ENCODE measurements around the gene OTULINL. TPM values are rescaled to one million over a fixed set of nuclear protein-coding genes. Genes with fewer than 3 reads are reported as not detected.

OTULINL gene
- total RNA-seq, 1 donor from 2014 or later: 10.6 TPM

- Histone ChIP-seq H4K20me1 (ENCODE audit: low read depth) (no peaks in the 10 kb centered on the region), H3K9me3 (ENCODE audit: low read depth) (no peaks in the 10 kb centered on the region), H3K36me3 (no peaks in the 10 kb centered on the region), H2AFZ (replicated peaks) (no peak overlapping the region), H3F3A (ENCODE audit: low read depth) (peaks cover under 1% of the 10 kb centered on the region), H3K27ac (no peak overlapping the region), H3K79me2 (ENCODE audit: low read depth) (no peaks in the 10 kb centered on the region), H3K27me3 (peaks cover 22% of the 10 kb centered on the region), H3K4me3 (no peak overlapping the region), H3K4me1 (no peaks in the 10 kb centered on the region), H3K4me2 (no peak overlapping the region), H3K9ac (no peak overlapping the region)
- TF ChIP-seq EZH2phosphoT487 (IDR thresholded peaks at IDR 0.05) (no peak), CTCF (IDR thresholded peaks at IDR 0.05) (no peak), EZH2 (IDR thresholded peaks at IDR 0.05) (no peak)
- Mint-ChIP-seq H3K36me3 (no peaks in the 10 kb centered on the region), H3K9me3 (peaks cover 2% of the 10 kb centered on the region), H3K4me3 (no peak overlapping the region), H3K27ac (no peak overlapping the region), H3K4me1 (peaks cover 3% of the 10 kb centered on the region), H3K27me3 (ENCODE audit: insufficient read depth, low read depth) (peaks cover 5% of the 10 kb centered on the region)
- DNase-seq (ENCODE audit: low spot score): no peak
These were observed 5.6 kb downstream of the OTULINL start for GRCh38 chr5:14587150-14587549.

GRCh38 chr5:14588145-14588544 lies 6.6 kb downstream of the OTULINL start:
- Histone ChIP-seq H3K4me2 (no peak overlapping the region), H4K20me1 (ENCODE audit: low read depth) (no peaks in the 10 kb centered on the region), H3K9me3 (ENCODE audit: low read depth) (no peaks in the 10 kb centered on the region), H3K4me1 (no peaks in the 10 kb centered on the region), H3K27ac (no peak overlapping the region), H3K27me3 (peaks cover 12% of the 10 kb centered on the region), H3K9ac (no peak overlapping the region), H3K36me3 (no peaks in the 10 kb centered on the region), H3F3A (ENCODE audit: low read depth) (no peaks in the 10 kb centered on the region), H3K4me3 (no peak overlapping the region), H3K79me2 (ENCODE audit: low read depth) (no peaks in the 10 kb centered on the region), H2AFZ (replicated peaks) (no peak overlapping the region)
- no peaks in the 10 kb centered on the region for H3K36me3 Mint-ChIP-seq
- peaks cover 3% of the 10 kb centered on the region for H3K27me3 Mint-ChIP-seq (ENCODE audit: insufficient read depth, low read depth)
- H3K4me1 Mint-ChIP-seq: no peaks in the 10 kb centered on the region
- TF ChIP-seq CTCF (IDR thresholded peaks at IDR 0.05) (no peak), EZH2 (IDR thresholded peaks at IDR 0.05) (no peak), EZH2phosphoT487 (IDR thresholded peaks at IDR 0.05) (no peak)
- no peak overlapping the region for H3K4me3 Mint-ChIP-seq
- no peak overlapping the region for H3K27ac Mint-ChIP-seq
- no peak for DNase-seq (ENCODE audit: low spot score)
- peaks cover 2% of the 10 kb centered on the region for H3K9me3 Mint-ChIP-seq

- no peak for TF ChIP-seq EZH2phosphoT487 (IDR thresholded peaks at IDR 0.05)
- no peak for TF ChIP-seq EZH2 (IDR thresholded peaks at IDR 0.05)
- no peak for TF ChIP-seq CTCF (IDR thresholded peaks at IDR 0.05)
- no peak overlapping the region for H3K27ac ChIP-seq
- no peaks in the 10 kb centered on the region for H3K9me3 ChIP-seq (ENCODE audit: low read depth)
- DNase-seq (ENCODE audit: low spot score): no peak
- H3K27me3 ChIP-seq: peaks cover 4% of the 10 kb centered on the region
- H3K4me2 ChIP-seq: no peak overlapping the region
- no peak overlapping the region for H3K4me3 Mint-ChIP-seq
- H3K4me1 Mint-ChIP-seq: no peaks in the 10 kb centered on the region
- H3K4me3 ChIP-seq: no peak overlapping the region
- no peaks in the 10 kb centered on the region for H3F3A ChIP-seq (ENCODE audit: low read depth)
- H3K27me3 Mint-ChIP-seq (ENCODE audit: insufficient read depth, low read depth): peaks cover 3% of the 10 kb centered on the region
- no peaks in the 10 kb centered on the region for H3K4me1 ChIP-seq
- no peaks in the 10 kb centered on the region for H4K20me1 ChIP-seq (ENCODE audit: low read depth)
- no peaks in the 10 kb centered on the region for H3K36me3 ChIP-seq
- no peaks in the 10 kb centered on the region for H3K79me2 ChIP-seq (ENCODE audit: low read depth)
- no peak overlapping the region for H3K27ac Mint-ChIP-seq
- H2AFZ ChIP-seq (replicated peaks): no peak overlapping the region
- peaks cover 2% of the 10 kb centered on the region for H3K9me3 Mint-ChIP-seq
- no peak overlapping the region for H3K9ac ChIP-seq
- H3K36me3 Mint-ChIP-seq: no peaks in the 10 kb centered on the region
These were observed 7.4 kb downstream of the OTULINL start for GRCh38 chr5:14588758-14589543.
